Small intestine (tissue), 7 donors: Measurements from ENCODE around the gene CEP112. TPM values are rescaled to one million over a fixed set of nuclear protein-coding genes. Genes with fewer than 3 reads are reported as not detected.
"Not testable (repeated sequence)": the region's sequence is repeated elsewhere in the genome, so short reads cannot be mapped to it uniquely, and the experiment has no call there.

Experiments
- DNase-seq, 2 donors: peaks; one replicate each; pipeline versions ENCODE4 v3.0.0 to v3.0.0-alpha.2; 2013
- FAIRE-seq: peaks from 2 replicates; lab custom pipeline; 2012; peaks lifted over from hg19 to GRCh38; lab: Jason Lieb, UNC
- H3K27ac ChIP-seq, 3 donors: one replicate each; pipeline ENCODE4 v1.5.1; 2013; ENCODE audit warnings: low read length in 2 of 3, mild to moderate bottlenecking in 2 of 3, control low read depth in 1 of 3, inconsistent platforms in 1 of 3, low read depth in 1 of 3, moderate library complexity in 1 of 3
- H3K27me3 ChIP-seq, 3 donors: one replicate each; pipeline ENCODE4 v1.6.1; 2013; ENCODE audit warnings: low read length in 3 of 3, inconsistent platforms in 1 of 3; ENCODE audit not compliant: control insufficient read depth in 3 of 3, insufficient read depth in 3 of 3
- H3K36me3 ChIP-seq, 3 donors: one replicate each; pipeline ENCODE4 v1.6.1; 2013; ENCODE audit warnings: low read length in 3 of 3, inconsistent platforms in 1 of 3, low read depth in 1 of 3, mild to moderate bottlenecking in 1 of 3, moderate library complexity in 1 of 3; ENCODE audit not compliant: control insufficient read depth in 3 of 3, insufficient read depth in 2 of 3
- H3K4me1 ChIP-seq, 3 donors: one replicate each; pipeline ENCODE4 v1.6.1; 2013; ENCODE audit warnings: low read length in 2 of 3, inconsistent platforms in 1 of 3, low read depth in 1 of 3, mild to moderate bottlenecking in 1 of 3, moderate library complexity in 1 of 3; ENCODE audit not compliant: control insufficient read depth in 3 of 3, insufficient read depth in 2 of 3
- H3K4me3 ChIP-seq, 3 donors: one replicate each; pipeline ENCODE4 v1.5.1; 2013; ENCODE audit warnings: low read length in 3 of 3, control low read depth in 1 of 3, inconsistent platforms in 1 of 3, low read depth in 1 of 3, mild to moderate bottlenecking in 1 of 3, moderate library complexity in 1 of 3
- H3K9me3 ChIP-seq, 2 donors: one replicate each; pipeline ENCODE4 v1.6.1; 2013; ENCODE audit warnings: low read depth in 1 of 2, low read length in 1 of 2; ENCODE audit not compliant: control insufficient read depth in 2 of 2, insufficient read depth in 1 of 2
- WGBS, 3 donors: extraction: QIAGEN DNeasy Blood & Tissue Kit; methylation state at CpG; one replicate each; pipeline ENCODE4 v1.1.7; 2013; 5-methylcytosine and 5-hydroxymethylcytosine counted together
- polyA plus RNA-seq, 4 donors: library from polyadenylated mRNA; stranded (reverse) in 3 of 4; unstranded in 1 of 4; fragments of 200-250 nt in 3 of 4; fragments of 120-200 nt in 1 of 4; gene quantifications; one replicate each; pipeline versions ENCODE4 v1.2.1 to v1.2.3, GENCODE V29; 2013
- donor health status: healthy with polysubstance abuse.
- donor health status: control.
- donor health status: control.
- donor health status: Bipolar disorder and iron deficiency.
- donor health status: healthy.

CEP112 gene
- polyA plus RNA-seq, 4 donors = 2.4 to 3.6 (median 3.5) TPM; not detected in 1

- no peak overlapping the region for H3K27ac ChIP-seq
- no peaks in the 10 kb centered on the region for H3K4me1 ChIP-seq
- H3K9me3 ChIP-seq = peaks cover 0 to 6% of the 10 kb centered on the region in 2 donors
- DNase-seq (no peak), FAIRE-seq (no peak)
- H3K36me3 ChIP-seq = no peaks in the 10 kb centered on the region
- H3K27me3 ChIP-seq = no peaks in the 10 kb centered on the region
- 39 to 67% (median 59%) methylated on average over 2 of the region's 2 CpGs for WGBS, 3 donors
- no peak overlapping the region for H3K4me3 ChIP-seq
Measured at GRCh38 chr17:65830356-65830755, 361.6 kb downstream of the CEP112 start.

GRCh38 chr17:65826577-65826976 is 365.4 kb downstream of the CEP112 start:
- 81 to 89% (median 89%) methylated on average over 2 of the region's 2 CpGs for WGBS, 3 donors
- not testable (repeated sequence) for H3K4me3 ChIP-seq, H3K27me3 ChIP-seq, DNase-seq, H3K9me3 ChIP-seq, H3K36me3 ChIP-seq, H3K4me1 ChIP-seq, FAIRE-seq, H3K27ac ChIP-seq

DNA sequence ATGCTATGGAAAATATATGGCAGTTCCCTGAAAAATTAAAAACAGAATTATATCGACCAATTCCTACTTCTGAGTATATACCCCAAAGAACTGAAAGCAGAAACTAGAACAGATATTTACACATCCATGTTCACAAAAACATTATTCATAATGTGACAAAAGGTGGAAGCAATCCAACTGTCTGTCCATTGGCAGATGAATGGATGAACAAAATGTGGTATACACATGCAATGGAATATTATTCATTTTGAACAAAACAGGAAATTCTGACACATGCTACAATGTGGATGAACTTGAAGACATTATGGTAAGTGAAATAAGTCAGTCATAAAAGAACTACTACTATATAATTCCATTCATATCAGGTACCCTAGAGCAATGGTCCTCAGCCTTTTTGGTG is 367.0 kb downstream of the CEP112 start:
- no peaks in the 10 kb centered on the region for H3K4me1 ChIP-seq
- FAIRE-seq = no peak
- WGBS, 3 donors = 81 to 86% (median 82%) methylated on average over 1 of the region's 1 CpG
- H3K36me3 ChIP-seq = no peaks in the 10 kb centered on the region
- H3K4me3 ChIP-seq = no peak overlapping the region
- no peak for DNase-seq
- H3K27ac ChIP-seq = no peak overlapping the region
- no peaks in the 10 kb centered on the region for H3K9me3 ChIP-seq
- H3K27me3 ChIP-seq = no peaks in the 10 kb centered on the region

DNA sequence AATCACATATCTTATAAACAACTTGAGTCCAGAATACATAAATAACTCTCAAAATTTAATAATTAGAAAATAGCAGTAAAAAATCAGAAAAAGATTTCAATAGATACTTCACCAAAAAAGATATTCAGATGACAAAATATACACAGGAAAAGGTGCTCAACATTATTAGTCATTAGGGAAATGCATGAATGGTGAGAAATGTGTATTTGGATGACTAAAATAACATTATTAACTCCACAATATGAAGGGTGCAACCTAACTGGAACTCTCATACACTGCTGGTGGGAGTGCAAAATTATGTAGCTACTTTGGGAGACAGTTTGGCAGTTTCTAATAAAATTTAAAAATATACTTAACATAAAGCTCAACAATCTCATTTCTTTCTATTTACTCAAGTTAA is 368.2 kb downstream of the CEP112 start:
- Histone ChIP-seq H3K36me3 (no peaks in the 10 kb centered on the region), H3K4me1 (no peaks in the 10 kb centered on the region), H3K4me3 (no peak overlapping the region), H3K27ac (no peak overlapping the region), H3K27me3 (no peaks in the 10 kb centered on the region), H3K9me3 (no peaks in the 10 kb centered on the region)
- DNase-seq (no peak), FAIRE-seq (no peak)

DNA sequence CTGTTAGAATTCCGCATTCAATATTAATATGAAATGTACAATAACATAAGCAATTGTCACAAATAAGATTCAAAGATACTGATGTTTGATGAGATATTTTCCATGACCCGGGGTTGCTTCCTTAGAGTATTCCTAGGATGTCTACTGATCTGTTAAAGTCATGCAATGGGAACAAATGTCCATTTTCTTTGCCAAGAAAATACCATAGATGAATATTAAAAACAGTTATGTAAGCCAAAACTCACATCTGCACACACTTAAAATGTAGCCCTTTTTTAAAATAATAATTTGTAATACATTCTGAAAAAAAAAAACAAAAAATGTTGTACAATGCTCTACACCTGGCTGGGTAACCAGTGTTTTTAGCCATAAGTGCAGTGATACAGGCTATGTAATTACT is 371.1 kb downstream of the CEP112 start:
- H3K36me3 ChIP-seq = no peaks in the 10 kb centered on the region
- no peaks in the 10 kb centered on the region for H3K27me3 ChIP-seq
- H3K4me1 ChIP-seq = no peaks in the 10 kb centered on the region
- no peak for DNase-seq
- no peaks in the 10 kb centered on the region for H3K9me3 ChIP-seq
- no peak for FAIRE-seq
- 80 to 94% (median 94%) methylated on average over 2 of the region's 2 CpGs for WGBS, 3 donors
- H3K27ac ChIP-seq = no peak overlapping the region
- H3K4me3 ChIP-seq = no peak overlapping the region

DNA sequence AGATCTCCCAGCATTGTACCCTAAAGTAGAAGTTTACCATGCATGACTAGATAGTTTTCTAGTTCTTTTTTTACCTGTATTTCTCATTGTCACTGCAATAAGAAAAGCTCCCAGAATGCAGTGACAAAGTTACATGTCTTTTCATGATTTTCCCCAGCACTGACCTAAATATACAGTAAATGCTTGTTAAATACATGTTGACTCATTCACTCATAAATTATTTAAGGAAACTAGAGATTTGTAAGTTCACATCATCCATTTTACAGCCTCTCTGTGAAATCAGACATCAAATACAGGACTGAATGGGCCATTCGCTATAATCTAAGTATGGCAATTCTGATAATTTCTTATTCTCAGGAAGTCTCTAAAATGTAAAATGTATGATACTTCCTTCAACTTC is 371.6 kb downstream of the CEP112 start:
- H3K27ac ChIP-seq = no peak overlapping the region
- 93 to 100% (median 94%) methylated on average over 1 of the region's 1 CpG for WGBS, 3 donors
- FAIRE-seq = no peak

DNA sequence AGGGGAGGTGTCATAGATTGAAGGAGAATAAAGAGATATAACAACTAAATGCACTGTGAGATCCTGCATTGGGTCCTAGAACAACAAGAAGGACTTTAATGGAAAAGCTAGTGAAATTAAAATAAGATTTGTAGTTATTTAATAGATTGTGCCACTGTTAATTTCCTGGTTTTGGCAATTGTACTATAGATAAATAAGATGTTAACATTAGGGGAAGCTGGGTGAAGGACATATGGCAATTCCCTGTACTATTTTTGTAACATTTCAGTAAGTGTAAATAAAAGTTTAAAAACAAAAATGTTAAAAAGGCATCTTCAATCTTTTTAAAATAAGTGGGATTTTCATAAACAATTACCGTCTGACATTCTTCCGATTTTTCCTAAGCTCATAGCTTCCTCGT is 372.1 kb downstream of the CEP112 start:
- 31 to 48% (median 41%) methylated on average over 3 of the region's 3 CpGs for WGBS, 3 donors
- no peaks in the 10 kb centered on the region for H3K4me1 ChIP-seq
- H3K36me3 ChIP-seq = no peaks in the 10 kb centered on the region
- no peak overlapping the region for H3K27ac ChIP-seq
- H3K9me3 ChIP-seq = no peaks in the 10 kb centered on the region
- DNase-seq (no peak), FAIRE-seq (no peak)
- H3K4me3 ChIP-seq = no peak overlapping the region
- H3K27me3 ChIP-seq = no peaks in the 10 kb centered on the region

More for the DNA sequence above, 371.6 kb downstream of the CEP112 start:
- Histone ChIP-seq H3K4me1 (no peaks in the 10 kb centered on the region), H3K27me3 (no peaks in the 10 kb centered on the region), H3K9me3 (no peaks in the 10 kb centered on the region), H3K36me3 (no peaks in the 10 kb centered on the region), H3K4me3 (no peak overlapping the region)
- no peak for DNase-seq

DNA sequence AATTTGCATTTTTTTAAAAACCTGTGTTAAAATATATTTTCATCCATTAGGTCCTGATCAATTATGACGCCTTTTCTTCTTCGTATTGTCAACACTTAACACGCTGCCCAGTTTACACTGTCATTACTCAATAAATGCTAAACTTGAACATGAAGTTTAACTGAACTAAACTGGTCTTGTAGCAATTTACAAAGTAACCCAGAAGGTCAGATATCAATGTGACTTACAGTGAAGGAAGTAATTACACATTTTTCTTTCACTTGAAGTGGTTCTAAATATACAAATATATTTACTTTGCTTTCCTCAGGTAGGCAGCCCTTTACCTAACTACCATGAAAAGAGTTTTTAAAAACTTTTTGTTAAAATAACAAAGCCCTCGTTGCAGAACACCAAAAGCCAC is 374.0 kb downstream of the CEP112 start:
- 84 to 92% (median 87%) methylated on average over 4 of the region's 4 CpGs for WGBS, 3 donors
- Histone ChIP-seq H3K36me3 (no peaks in the 10 kb centered on the region), H3K9me3 (no peaks in the 10 kb centered on the region), H3K4me1 (no peaks in the 10 kb centered on the region), H3K4me3 (no peak overlapping the region), H3K27ac (no peak overlapping the region), H3K27me3 (no peaks in the 10 kb centered on the region)
- DNase-seq = no peak
- no peak for FAIRE-seq

- Histone ChIP-seq H3K27me3 (no peaks in the 10 kb centered on the region), H3K4me3 (no peak overlapping the region), H3K9me3 (no peaks in the 10 kb centered on the region), H3K27ac (no peak overlapping the region), H3K4me1 (no peaks in the 10 kb centered on the region), H3K36me3 (no peaks in the 10 kb centered on the region)
- DNase-seq (no peak), FAIRE-seq (no peak)
- WGBS, 3 donors = 62 to 85% (median 84%) methylated on average over 1 of the region's 1 CpG
Measured at GRCh38 chr17:65814418-65814817, 377.5 kb downstream of the CEP112 start.
